CD4-positive, alpha-beta T cell treated with Interferon alpha-2 for 1 hour (primary cell): ENCODE results near the gene TECR.
A peak's percentile ranks its signal among the peaks of the same experiment; 100 is the strongest.
"Not testable (repeated sequence)": the region's sequence is repeated elsewhere in the genome, so short reads cannot be mapped to it uniquely, and the experiment has no call there.

ENCODE experiments used
- DNase-seq, 2 donors: peaks; one replicate each; pipeline ENCODE4 v3.0.0-alpha.2; 2020 to 2022

TECR gene

GRCh38 chr19:14599548-14600147 lies 70.3 kb downstream of the TECR start:
- DNase-seq, result no peak

- peak in 1 of 2 donors; percentile 43 for DNase-seq
Measured at GRCh38 chr19:14603990-14604387, 74.6 kb downstream of the TECR start.

GRCh38 chr19:14606627-14607026 lies 77.2 kb downstream of the TECR start:
- DNase-seq, result no peak

DNA sequence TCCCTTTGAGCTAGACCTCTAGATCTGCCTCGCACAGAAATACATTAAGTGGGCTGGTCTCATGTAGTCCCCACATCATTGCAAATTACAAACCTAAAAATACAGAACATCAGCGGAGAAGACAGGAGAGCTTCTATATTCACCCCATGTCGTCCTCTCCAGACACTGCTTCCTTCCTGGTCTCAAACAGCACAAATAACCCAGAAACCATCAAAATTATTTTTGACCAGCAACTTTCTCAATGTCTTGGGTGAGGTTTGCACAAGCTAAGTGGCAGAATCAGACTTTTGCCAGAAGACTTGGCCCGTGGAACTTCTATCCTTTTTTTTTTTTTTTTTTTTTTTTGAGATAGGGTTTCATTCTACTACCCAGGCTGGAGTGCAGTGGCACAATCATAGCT lies 81.7 kb downstream of the TECR start:
- no peak for DNase-seq

GRCh38 chr19:14612242-14612641 lies 82.8 kb downstream of the TECR start:
- not testable (repeated sequence) for DNase-seq

DNA sequence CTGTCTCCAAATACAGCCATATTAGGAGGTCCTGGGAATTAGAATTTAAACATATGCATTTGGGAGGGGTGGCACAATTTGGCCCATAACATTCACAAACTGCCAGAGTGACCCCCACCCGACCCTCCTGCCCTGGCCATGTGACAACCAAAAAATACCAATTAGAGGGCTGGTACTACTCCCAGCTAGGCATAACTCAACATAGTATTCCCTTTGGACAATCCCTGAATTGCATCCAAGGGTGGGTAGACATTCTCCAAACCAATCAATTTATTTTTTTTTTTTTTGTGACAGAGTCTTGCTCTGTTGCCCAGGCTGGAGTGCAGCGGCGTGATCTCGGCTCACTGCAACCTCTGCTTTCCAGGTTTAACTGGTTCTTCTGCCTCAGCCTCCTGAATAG lies 83.3 kb downstream of the TECR start:
- DNase-seq, result no peak

DNA sequence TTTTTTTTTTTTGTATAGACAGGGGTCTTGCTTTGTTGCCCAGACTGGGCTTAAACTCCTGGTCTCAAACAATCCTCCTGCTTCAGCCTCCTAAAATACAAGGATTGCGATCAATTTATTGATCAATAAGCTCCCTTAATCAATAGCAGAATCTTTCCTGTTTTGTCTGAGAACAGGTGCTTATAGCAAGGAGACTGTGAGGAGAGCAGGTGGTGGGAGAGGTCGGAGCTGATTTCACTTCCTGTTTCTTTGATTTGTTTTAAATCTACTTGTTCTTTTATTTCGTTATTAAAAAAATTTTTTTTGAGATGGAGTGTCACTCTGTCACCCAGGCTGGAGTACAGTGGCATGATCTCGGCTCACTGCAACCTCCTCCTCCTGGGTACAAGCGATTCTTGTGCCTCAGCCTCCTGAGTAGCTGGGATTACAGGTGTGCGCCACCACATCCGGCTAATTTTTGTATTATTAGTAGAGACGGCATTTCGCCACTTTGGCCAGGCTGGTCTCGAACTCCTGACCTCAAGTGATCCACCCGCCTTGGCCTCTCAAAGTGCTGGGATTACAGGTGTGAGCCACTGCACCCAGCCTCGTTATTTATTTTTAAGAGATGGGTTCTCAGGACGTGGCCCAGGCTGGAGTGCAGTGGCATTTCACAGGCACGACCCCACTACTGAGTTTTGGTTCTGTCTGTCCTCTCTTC lies 84.2 kb downstream of the TECR start:
- DNase-seq, result peak in 1 of 2 donors; percentile 22

DNA sequence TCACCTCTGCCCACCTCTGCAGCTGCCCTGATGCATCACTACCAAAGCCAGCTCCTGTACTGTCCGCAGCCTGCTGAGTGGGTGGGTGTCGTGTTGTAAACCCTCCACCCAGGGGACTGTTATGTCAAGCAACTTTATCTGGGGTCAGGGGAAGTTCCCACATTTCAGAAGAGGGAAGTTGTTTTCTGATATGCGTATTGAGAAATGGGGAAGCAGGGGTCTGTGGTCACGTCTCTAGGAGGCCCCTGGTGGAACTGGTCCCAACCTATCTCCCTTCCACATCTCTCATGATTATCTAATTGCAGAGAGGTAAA lies 84.7 kb downstream of the TECR start:
- DNase-seq, result peak; percentile 16 to 55
